Measurements from ENCODE around the gene FCER1G. TPM values are rescaled to one million over a fixed set of nuclear protein-coding genes. Genes with fewer than 3 reads are reported as not detected.

Gene FCER1G
- total and polyA plus RNA-seq, 2 donors (not counting 3 experiments of a cell fraction or from before 2014, with no cell fraction given) = 1.1 to 1.6 TPM

- no peak for FAIRE-seq
- no peak for DNase-seq (ENCODE audit: low read depth, low spot score)
- Histone ChIP-seq H3K4me2 (ENCODE audit: insufficient read depth, low read length) (no peak overlapping the region), H3K4me3 (replicated peaks in 1 of 3; ENCODE audit: insufficient read depth in 1 of 3, low read depth in 1 of 3, low read length in 3 of 3) (no peak overlapping the region), H3K79me2 (ENCODE audit: control insufficient read depth, insufficient read depth, low read length) (no peaks in the 10 kb centered on the region), H3K27ac (ENCODE audit: insufficient read depth, low read depth, low read length) (no peak overlapping the region), H3K36me3 (ENCODE audit: control insufficient read depth in 2 of 2, extremely low read depth in 1 of 2, insufficient read depth in 2 of 2, low read length in 2 of 2) (no peaks in the 10 kb centered on the region), H3K4me1 (ENCODE audit: control insufficient read depth, extremely low read depth, insufficient read depth, low read length) (no peaks in the 10 kb centered on the region), H3K9me1 (replicated peaks; ENCODE audit: control insufficient read depth, extremely low read depth, insufficient read depth, low read length) (no peaks in the 10 kb centered on the region), H3K27me3 (ENCODE audit: control insufficient read depth in 2 of 2, insufficient read depth in 2 of 2, low read length in 2 of 2) (peaks cover 1 to 6% of the 10 kb centered on the region in 2 experiments), H4K20me1 (replicated peaks; ENCODE audit: control insufficient read depth, extremely low read depth, insufficient read depth, low read length) (no peaks in the 10 kb centered on the region), H2AFZ (ENCODE audit: low read depth, low read length) (no peak overlapping the region), H3K9me3 (replicated peaks; ENCODE audit: control insufficient read depth, insufficient read depth, low read length) (no peaks in the 10 kb centered on the region), H3K9ac (replicated peaks; ENCODE audit: extremely low read depth, insufficient read depth, low read length) (no peak overlapping the region)
- dilution Hi-C loops (cut with MboI; ENCODE audit: extremely low pct_ligation_motif_present, low sequenced_read_pairs) = no loop called here
- no peak for TF ChIP-seq MYC (IDR thresholded peaks at IDR 0.05; ENCODE audit: low read depth, low read length)
- TF ChIP-seq EZH2 (IDR thresholded peaks at IDR 0.05; ENCODE audit: borderline replicate concordance, low read depth, low read length, severe bottlenecking) = no peak
- TF ChIP-seq GATA2 (IDR thresholded peaks at IDR 0.05; ENCODE audit: insufficient read depth, insufficient read length, low read depth, low read length) = no peak
- no peak for TF ChIP-seq CTCF (IDR thresholded peaks at IDR 0.05; ENCODE audit: extremely low read depth in 1 of 2, insufficient read depth in 1 of 2, low read depth in 1 of 2, low read length in 2 of 2)
- TF ChIP-seq FOS (IDR thresholded peaks at IDR 0.05; ENCODE audit: borderline replicate concordance, insufficient read depth, low read length) = no peak
- no peak for TF ChIP-seq POLR2AphosphoS5 (IDR thresholded peaks at IDR 0.05; ENCODE audit: insufficient read depth, low read depth, low read length)
- ChIA-PET POLR2A (no interaction called here), CTCF (interaction anchor here (0.8 to 1.1 kb wide), 2 partner anchors 10 to 146 kb away, joined by 4 to 5 read pairs; partner anchors contain the start of gene TOMM40L)
- BruUV-seq (replicated peaks) = no TSS peak
- intact Hi-C loops (cut with micrococcal nuclease) = no loop called here
Measured at GRCh38 chr1:161235957-161236775, 21.1 kb downstream of the FCER1G start.

Data from endothelial cell of umbilical vein (primary cell).